MM.1S (cell line): Measurements from ENCODE around the gene PLEKHG1.

Experiments used
- DNase-seq: peaks from one replicate; pipeline ENCODE4 v3.0.0-alpha.2; 2015
- H2AFZ ChIP-seq: fragments of 300-600 bp; sonication (generic); 2 replicates; pipeline ENCODE4 v1.6.0; 2016; ENCODE audit warnings: antibody characterized with exemption, low read length
- H3F3A ChIP-seq: fragments of 300-600 bp; sonication (generic); 2 replicates; pipeline ENCODE4 v1.6.1; 2016; ENCODE audit warnings: mild to moderate bottlenecking, antibody characterized with exemption, low read length, moderate library complexity, mixed read lengths; ENCODE audit not compliant: insufficient read depth
- H3K27ac ChIP-seq: fragments of 300-600 bp; sonication (generic); 2 replicates; pipeline ENCODE4 v1.5.1; 2016; ENCODE audit warnings: mild to moderate bottlenecking, low read length
- H3K27me3 ChIP-seq: fragments of 300-600 bp; sonication (generic); replicated peaks from 2 replicates; pipeline ENCODE4 v1.6.0; 2016; ENCODE audit warnings: low read length; ENCODE audit not compliant: insufficient read depth
- H3K36me3 ChIP-seq: fragments of 300-600 bp; sonication (generic); replicated peaks from 2 replicates; pipeline ENCODE4 v1.6.1; 2016; ENCODE audit warnings: mild to moderate bottlenecking, low read length, mixed read lengths; ENCODE audit not compliant: insufficient read depth
- H3K4me1 ChIP-seq: fragments of 300-600 bp; sonication (generic); 2 replicates; pipeline ENCODE4 v1.6.1; 2016; ENCODE audit warnings: low read length, mixed read lengths
- H3K4me2 ChIP-seq: fragments of 300-600 bp; sonication (generic); 2 replicates; pipeline ENCODE4 v1.6.0; 2016; ENCODE audit warnings: low read depth, low read length
- H3K4me3 ChIP-seq: fragments of 300-600 bp; sonication (generic); 2 replicates; pipeline ENCODE4 v1.5.1; 2016; ENCODE audit warnings: low read length, mixed read lengths
- H3K79me2 ChIP-seq: fragments of 300-600 bp; sonication (generic); 2 replicates; pipeline ENCODE4 v1.6.1; 2016; ENCODE audit warnings: mixed run types, low read length, mixed read lengths
- H3K9ac ChIP-seq: fragments of 300-600 bp; sonication (generic); 2 replicates; pipeline ENCODE4 v1.6.1; 2016; ENCODE audit warnings: low read length, mixed read lengths
- H3K9me2 ChIP-seq: fragments of 300-600 bp; sonication (generic); replicated peaks from 2 replicates; pipeline ENCODE4 v1.6.1; 2016; ENCODE audit warnings: mild to moderate bottlenecking, low read length, mixed read lengths; ENCODE audit not compliant: insufficient read depth
- H3K9me3 ChIP-seq: fragments of 300-600 bp; sonication (generic); replicated peaks from 2 replicates; pipeline ENCODE4 v1.6.1; 2016; ENCODE audit warnings: mild to moderate bottlenecking, low read length, mixed read lengths; ENCODE audit not compliant: insufficient read depth
- H4K20me1 ChIP-seq: fragments of 300-600 bp; sonication (generic); 2 replicates; pipeline ENCODE4 v1.6.1; 2016; ENCODE audit warnings: mild to moderate bottlenecking, low read length, moderate library complexity, mixed read lengths; ENCODE audit not compliant: insufficient read depth
- CTCF ChIP-seq: fragments of 300-600 bp; sonication (generic); IDR thresholded peaks from 2 replicates; pipeline ENCODE4 v1.5.1; 2016; ENCODE audit warnings: antibody characterized with exemption, low read length, mixed read lengths
- EZH2 ChIP-seq: fragments of 300-600 bp; sonication (generic); optimal IDR thresholded peaks from 2 replicates; pipeline ENCODE3; 2017; ENCODE audit warnings: low read depth, mild to moderate bottlenecking, antibody characterized with exemption, low read length, mixed read lengths
- EZH2phosphoT487 ChIP-seq: fragments of 300-600 bp; sonication (generic); IDR thresholded peaks from 2 replicates; pipeline ENCODE4 v1.6.1; 2018; ENCODE audit warnings: antibody characterized with exemption, low read length

PLEKHG1 gene

GRCh38 chr6:150587637-150588036, 12.0 kb upstream of the PLEKHG1 start:
- Histone ChIP-seq H3K4me1 (no peaks in the 10 kb centered on the region), H3K4me3 (no peak overlapping the region), H3K9me3 (no peaks in the 10 kb centered on the region), H3K36me3 (no peaks in the 10 kb centered on the region), H3F3A (no peaks in the 10 kb centered on the region), H4K20me1 (no peaks in the 10 kb centered on the region), H3K4me2 (no peak overlapping the region), H2AFZ (no peak overlapping the region), H3K9me2 (no peaks in the 10 kb centered on the region), H3K27me3 (no peaks in the 10 kb centered on the region), H3K9ac (no peak overlapping the region), H3K27ac (no peak overlapping the region), H3K79me2 (no peaks in the 10 kb centered on the region)
- no peak for TF ChIP-seq EZH2phosphoT487
- no peak for TF ChIP-seq CTCF
- no peak for TF ChIP-seq EZH2
- no peak for DNase-seq

- no peak overlapping the region for H3K27ac ChIP-seq
- no peaks in the 10 kb centered on the region for H3K79me2 ChIP-seq
- DNase-seq = no peak
- H3K9me3 ChIP-seq = no peaks in the 10 kb centered on the region
- H3K4me1 ChIP-seq = no peaks in the 10 kb centered on the region
- no peak overlapping the region for H3K9ac ChIP-seq
- TF ChIP-seq EZH2 (no peak), CTCF (no peak), EZH2phosphoT487 (no peak)
- no peak overlapping the region for H3K4me3 ChIP-seq
- no peak overlapping the region for H3K4me2 ChIP-seq
- H2AFZ ChIP-seq = no peak overlapping the region
- no peaks in the 10 kb centered on the region for H3K9me2 ChIP-seq
- H3K27me3 ChIP-seq = no peaks in the 10 kb centered on the region
- no peaks in the 10 kb centered on the region for H3K36me3 ChIP-seq
- no peaks in the 10 kb centered on the region for H4K20me1 ChIP-seq
- no peaks in the 10 kb centered on the region for H3F3A ChIP-seq
These were observed 10.7 kb upstream of the PLEKHG1 start for GRCh38 chr6:150588888-150589499.

DNA sequence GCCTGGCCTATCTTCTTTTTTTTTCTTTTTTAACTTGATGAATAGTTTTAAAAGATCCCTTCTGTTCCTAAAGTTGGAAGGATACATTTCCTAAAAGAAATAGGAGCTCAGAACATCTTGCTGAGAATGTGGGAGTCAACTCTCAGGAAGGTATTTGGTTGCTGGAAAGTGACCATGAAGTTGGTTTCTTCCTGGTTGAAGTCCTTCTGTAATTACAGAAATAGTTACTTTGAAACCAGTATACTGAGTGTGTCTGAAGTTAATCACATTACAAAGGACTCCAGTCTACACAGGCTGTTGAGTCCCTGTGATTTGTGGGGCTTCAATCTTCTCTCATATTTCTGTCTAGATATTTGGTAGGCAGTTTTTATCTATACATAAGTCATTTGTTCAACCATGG, 9.8 kb upstream of the PLEKHG1 start:
- no peaks in the 10 kb centered on the region for H3K27me3 ChIP-seq
- DNase-seq = no peak
- no peak overlapping the region for H3K9ac ChIP-seq
- TF ChIP-seq CTCF (no peak), EZH2phosphoT487 (no peak), EZH2 (no peak)
- H2AFZ ChIP-seq = no peak overlapping the region
- H3K4me1 ChIP-seq = no peaks in the 10 kb centered on the region
- no peaks in the 10 kb centered on the region for H4K20me1 ChIP-seq
- H3K27ac ChIP-seq = no peak overlapping the region
- no peaks in the 10 kb centered on the region for H3K36me3 ChIP-seq
- H3K9me2 ChIP-seq = no peaks in the 10 kb centered on the region
- no peak overlapping the region for H3K4me2 ChIP-seq
- no peaks in the 10 kb centered on the region for H3K79me2 ChIP-seq
- no peaks in the 10 kb centered on the region for H3F3A ChIP-seq
- H3K9me3 ChIP-seq = no peaks in the 10 kb centered on the region
- no peak overlapping the region for H3K4me3 ChIP-seq
